ENCODE measurements around the gene CNMD. TPM values are rescaled to one million over a fixed set of nuclear protein-coding genes. Genes with fewer than 3 reads are reported as not detected.

The CNMD gene
- total RNA-seq, 6 experiments from 2014 or later: not detected

GRCh38 chr13:52669677-52670076, 69.9 kb downstream of the CNMD start:
- DNase-seq (no peak), ATAC-seq (no peak)
- WGBS (ENCODE audit: insufficient coverage, low coverage, low lambda C conversion rate, missing lambda C conversion rate): 84% methylated on average over 2 of the region's 2 CpGs
- TF ChIP-seq, protein P1, sequence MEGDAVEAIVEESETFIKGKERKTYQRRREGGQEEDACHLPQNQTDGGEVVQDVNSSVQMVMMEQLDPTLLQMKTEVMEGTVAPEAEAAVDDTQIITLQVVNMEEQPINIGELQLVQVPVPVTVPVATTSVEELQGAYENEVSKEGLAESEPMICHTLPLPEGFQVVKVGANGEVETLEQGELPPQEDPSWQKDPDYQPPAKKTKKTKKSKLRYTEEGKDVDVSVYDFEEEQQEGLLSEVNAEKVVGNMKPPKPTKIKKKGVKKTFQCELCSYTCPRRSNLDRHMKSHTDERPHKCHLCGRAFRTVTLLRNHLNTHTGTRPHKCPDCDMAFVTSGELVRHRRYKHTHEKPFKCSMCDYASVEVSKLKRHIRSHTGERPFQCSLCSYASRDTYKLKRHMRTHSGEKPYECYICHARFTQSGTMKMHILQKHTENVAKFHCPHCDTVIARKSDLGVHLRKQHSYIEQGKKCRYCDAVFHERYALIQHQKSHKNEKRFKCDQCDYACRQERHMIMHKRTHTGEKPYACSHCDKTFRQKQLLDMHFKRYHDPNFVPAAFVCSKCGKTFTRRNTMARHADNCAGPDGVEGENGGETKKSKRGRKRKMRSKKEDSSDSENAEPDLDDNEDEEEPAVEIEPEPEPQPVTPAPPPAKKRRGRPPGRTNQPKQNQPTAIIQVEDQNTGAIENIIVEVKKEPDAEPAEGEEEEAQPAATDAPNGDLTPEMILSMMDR (IDR thresholded peaks at IDR 0.05): no peak
- TF ChIP-seq POLR2A (IDR thresholded peaks at IDR 0.05): no peak
- no peaks in the 10 kb centered on the region for H3K27me3 ChIP-seq
- intact Hi-C loops (cut with DNase I): no loop called here
- no peak overlapping the region for H3K27ac ChIP-seq
- no peaks in the 10 kb centered on the region for H3K9me3 ChIP-seq
- no peak overlapping the region for H3K4me3 ChIP-seq
- H3K4me1 ChIP-seq: no peaks in the 10 kb centered on the region
- peaks cover 0 to 61% (median 13%) of the 10 kb centered on the region in 4 donors for H3K36me3 ChIP-seq

GRCh38 chr13:52665325-52665724, 74.3 kb downstream of the CNMD start:
- H3K9me3 ChIP-seq: no peaks in the 10 kb centered on the region
- no peak overlapping the region for H3K4me3 ChIP-seq
- no peak overlapping the region for H3K27ac ChIP-seq
- no peaks in the 10 kb centered on the region for H3K27me3 ChIP-seq
- peaks cover 0 to 87% (median 31%) of the 10 kb centered on the region in 4 donors for H3K36me3 ChIP-seq
- TF ChIP-seq POLR2A (IDR thresholded peaks at IDR 0.05): no peak
- TF ChIP-seq, protein P1 (IDR thresholded peaks at IDR 0.05): peak in 3 of 4 donors; percentile 34 to 39 (median 38)
- intact Hi-C loops (cut with DNase I): no loop called here
- ATAC-seq (peak in 3 of 4 donors; percentile 36 to 39 (median 39)), DNase-seq (no peak)
- H3K4me1 ChIP-seq: no peaks in the 10 kb centered on the region

- H3K4me3 ChIP-seq: no peak overlapping the region
- no peaks in the 10 kb centered on the region for H3K4me1 ChIP-seq
- H3K27me3 ChIP-seq: no peaks in the 10 kb centered on the region
- peaks cover 0 to 84% (median 33%) of the 10 kb centered on the region in 4 donors for H3K36me3 ChIP-seq
- TF ChIP-seq POLR2A (IDR thresholded peaks at IDR 0.05): no peak
- TF ChIP-seq, protein P1 (IDR thresholded peaks at IDR 0.05): no peak
- DNase-seq (no peak), ATAC-seq (no peak)
- H3K9me3 ChIP-seq: no peaks in the 10 kb centered on the region
- 95% methylated on average over 4 of the region's 4 CpGs for WGBS (ENCODE audit: insufficient coverage, low coverage, low lambda C conversion rate, missing lambda C conversion rate)
- no peak overlapping the region for H3K27ac ChIP-seq
- intact Hi-C loops (cut with DNase I): no loop called here
Measured at GRCh38 chr13:52664272-52664671, 75.3 kb downstream of the CNMD start.

- Histone ChIP-seq H3K36me3 (peaks cover 0 to 60% (median 31%) of the 10 kb centered on the region in 4 donors), H3K4me1 (peaks cover 0 to 2% (median 0%) of the 10 kb centered on the region in 4 donors), H3K27me3 (no peaks in the 10 kb centered on the region), H3K27ac (no peak overlapping the region), H3K9me3 (no peaks in the 10 kb centered on the region), H3K4me3 (no peak overlapping the region)
- no peak for DNase-seq
- 67% methylated on average over 2 of the region's 2 CpGs for WGBS (ENCODE audit: insufficient coverage, low coverage, low lambda C conversion rate, missing lambda C conversion rate)
- intact Hi-C loops (cut with DNase I): no loop called here
- TF ChIP-seq POLR2A (IDR thresholded peaks at IDR 0.05): no peak
- TF ChIP-seq, protein P1 (IDR thresholded peaks at IDR 0.05): no peak
- ATAC-seq: no peak
Measured at GRCh38 chr13:52659340-52659739, 80.3 kb downstream of the CNMD start.

Other genes starting within 250 kb of the CNMD start
- gene HNRNPA1L2, start 97.4 kb downstream of the CNMD start, total RNA-seq: 1 to 10 TPM in 5 of 6 experiments, under 1 TPM in 1; 0.31 to 1.9 (median 1.2) TPM
- 10 to 100 TPM; 15.4 to 29.3 (median 23.9) TPM for gene SUGT1, start 87.0 kb downstream of the CNMD start, total RNA-seq
- gene PCDH8, start 108.8 kb upstream of the CNMD start, total RNA-seq: not detected

Measured in right lobe of liver (tissue), 6 donors.